ENCODE data around the gene RAVER1. TPM values are rescaled to one million over a fixed set of nuclear protein-coding genes. Genes with fewer than 3 reads are reported as not detected.
A peak's percentile ranks its signal among the peaks of the same experiment; 100 is the strongest.

RAVER1 gene
- total and polyA plus RNA-seq, 9 of the 15 experiments (the other 6 are each of a cell fraction or from before 2014, with no cell fraction given), result 0.06 to 113 (median 7.0) TPM

- TF ChIP-seq GTF2A2 (tag; IDR thresholded peaks at IDR 0.05), result no peak
- peak; percentile 94 for TF ChIP-seq ZFX (CRISPR knock-in tag; IDR thresholded peaks at IDR 0.05)
- no peak for TF ChIP-seq GTF2F1 (IDR thresholded peaks at IDR 0.05; ENCODE audit: low read depth, low read length)
- TF ChIP-seq ERF (CRISPR knock-in tag; IDR thresholded peaks at IDR 0.05), result no peak
- no peak for TF ChIP-seq ZNF124 (CRISPR knock-in tag; IDR thresholded peaks at IDR 0.05)
- TF ChIP-seq DLX4 (CRISPR knock-in tag; IDR thresholded peaks at IDR 0.05), result no peak
- no peak for TF ChIP-seq BRCA1 (IDR thresholded peaks at IDR 0.05)
- TF ChIP-seq BRCA1 (CRISPR knock-in tag; IDR thresholded peaks at IDR 0.05), result no peak
- no peak for TF ChIP-seq ZFP30 (CRISPR knock-in tag; IDR thresholded peaks at IDR 0.05; ENCODE audit: borderline replicate concordance)
- TF ChIP-seq NFXL1 (CRISPR knock-in tag; IDR thresholded peaks at IDR 0.05), result no peak
- TF ChIP-seq SMAD2 (IDR thresholded peaks at IDR 0.05; ENCODE audit: low read depth, low read length), result no peak
- no peak for TF ChIP-seq SAP30 (IDR thresholded peaks at IDR 0.05; ENCODE audit: borderline replicate concordance, insufficient read depth, low read depth, low read length, poor library complexity, severe bottlenecking)
- 0 out of 2 replicates have a peak, but pooled peaks have one; percentile 28 for TF ChIP-seq MEF2D (tag; conservative IDR thresholded peaks at IDR 0.05; ENCODE audit: low read depth)
- peak; percentile 95 for TF ChIP-seq HMGN3 (IDR thresholded peaks at IDR 0.05; ENCODE audit: borderline replicate concordance, extremely low read depth, insufficient read length, low read depth, low read length)
- TF ChIP-seq GABPB2 (CRISPR knock-in tag; conservative IDR thresholded peaks at IDR 0.05), result 0 out of 2 replicates have a peak, but pooled peaks have one; percentile 35
- TF ChIP-seq ZNF586 (CRISPR knock-in tag; conservative IDR thresholded peaks at IDR 0.05), result no peak
- TF ChIP-seq NR2F6 (CRISPR knock-in tag; IDR thresholded peaks at IDR 0.05), result no peak
- no peak for TF ChIP-seq ZNF408 (CRISPR knock-in tag; IDR thresholded peaks at IDR 0.05; ENCODE audit: low read depth)
- TF ChIP-seq ZNF507 (tag; conservative IDR thresholded peaks at IDR 0.05), result no peak
- TF ChIP-seq ARNT (IDR thresholded peaks at IDR 0.05), result peak; percentile 31 to 54; a peak in 1 of 4 replicates
- no peak for TF ChIP-seq ZBTB1 (CRISPR knock-in tag; IDR thresholded peaks at IDR 0.05; ENCODE audit: borderline replicate concordance, low read depth)
- TF ChIP-seq DDX20 (tag; IDR thresholded peaks at IDR 0.05; ENCODE audit: low read depth), result no peak
- TF ChIP-seq ZNF785 (CRISPR knock-in tag; IDR thresholded peaks at IDR 0.05), result no peak
- TF ChIP-seq CBFB (CRISPR knock-in tag; IDR thresholded peaks at IDR 0.05), result no peak
- TF ChIP-seq SLC30A9 (CRISPR knock-in tag; IDR thresholded peaks at IDR 0.05), result no peak
- TF ChIP-seq ATF4 (CRISPR knock-in tag; IDR thresholded peaks at IDR 0.05), result 0 out of 2 replicates have a peak, but pooled peaks have one; percentile 26
- TF ChIP-seq ZNF175 (CRISPR knock-in tag; IDR thresholded peaks at IDR 0.05; ENCODE audit: low read depth), result peak; percentile 67; the same call in 1 of the 2 replicates
- no peak for TF ChIP-seq HMG20B (CRISPR knock-in tag; IDR thresholded peaks at IDR 0.05)
- no peak for TF ChIP-seq MCM5 (IDR thresholded peaks at IDR 0.05; ENCODE audit: low read depth)
Measured at GRCh38 chr19:10299545-10300458, 33.5 kb downstream of the RAVER1 start (continued).

All from K562 (cell line).